Muscle of arm (tissue), 12 donors: Measurements from ENCODE around the gene TMEM175. TPM values are rescaled to one million over a fixed set of nuclear protein-coding genes. Genes with fewer than 3 reads are reported as not detected.

Experiments
- DNase-seq: peaks from one replicate; pipeline ENCODE4 v3.0.0-alpha.2; 2013
- polyA plus RNA-seq, 12 donors: library from polyadenylated mRNA; unstranded; fragments of 120-200 nt; gene quantifications; one replicate each; pipeline ENCODE4 v1.2.1, GENCODE V29; 2013; ENCODE audit not compliant: insufficient read length in 12 of 12

TMEM175 gene
- polyA plus RNA-seq, 12 donors: 12.9 to 45.9 (median 16.8) TPM; not detected in 1

GRCh38 chr4:958696-959337, 26.6 kb downstream of the TMEM175 start:
- no peak for DNase-seq

- no peak for DNase-seq
Measured at GRCh38 chr4:959338-960139, 27.3 kb downstream of the TMEM175 start.

- no peak for DNase-seq
Measured at GRCh38 chr4:960140-960635, 27.9 kb downstream of the TMEM175 start.

- DNase-seq: no peak
Measured at GRCh38 chr4:960636-961350, 28.5 kb downstream of the TMEM175 start.

DNA sequence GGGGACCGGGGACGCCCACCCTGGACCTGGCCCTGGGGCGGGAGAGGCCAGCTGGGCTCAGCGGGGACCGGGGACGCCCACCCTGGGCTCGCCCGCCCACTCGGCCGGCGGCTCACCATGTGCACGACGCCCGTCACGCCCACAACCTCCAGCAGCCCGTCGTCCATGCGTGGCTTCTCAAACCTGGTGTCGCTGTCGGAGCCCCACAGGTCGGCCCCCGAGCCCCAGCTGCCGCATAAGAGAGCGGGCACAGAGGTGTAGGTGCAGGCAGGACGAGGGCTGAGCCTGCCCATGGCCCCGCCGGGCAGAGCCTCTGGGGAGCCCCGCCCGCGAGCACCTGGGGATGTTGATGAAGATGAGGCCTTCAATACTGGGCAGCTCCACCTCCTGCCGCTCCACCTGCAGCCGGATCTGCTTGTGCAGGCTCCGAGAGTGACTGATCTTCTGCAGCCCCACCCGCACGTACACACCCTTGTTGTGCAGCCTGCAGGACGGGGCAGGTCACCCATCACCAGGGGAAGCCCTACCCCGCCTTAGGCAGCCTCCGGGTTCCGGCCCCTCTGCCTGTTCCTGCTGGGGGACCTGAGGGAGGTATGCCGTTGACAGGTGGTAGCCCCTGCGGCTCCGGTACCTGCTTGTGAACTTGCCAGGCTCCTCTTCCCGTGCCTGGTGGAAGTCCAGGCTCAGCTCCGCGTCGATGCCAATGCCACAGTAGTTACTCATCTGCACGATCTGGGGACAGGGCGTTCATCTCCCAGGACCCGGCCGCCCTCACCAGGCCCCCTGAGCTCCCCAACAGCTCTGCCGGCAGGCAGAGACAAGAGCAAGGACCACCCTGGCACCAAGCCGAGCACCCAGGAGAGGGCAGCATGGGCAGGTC, 29.3 kb downstream of the TMEM175 start:
- no peak for DNase-seq

GRCh38 chr4:962231-963208, 30.3 kb downstream of the TMEM175 start:
- DNase-seq: no peak

DNA sequence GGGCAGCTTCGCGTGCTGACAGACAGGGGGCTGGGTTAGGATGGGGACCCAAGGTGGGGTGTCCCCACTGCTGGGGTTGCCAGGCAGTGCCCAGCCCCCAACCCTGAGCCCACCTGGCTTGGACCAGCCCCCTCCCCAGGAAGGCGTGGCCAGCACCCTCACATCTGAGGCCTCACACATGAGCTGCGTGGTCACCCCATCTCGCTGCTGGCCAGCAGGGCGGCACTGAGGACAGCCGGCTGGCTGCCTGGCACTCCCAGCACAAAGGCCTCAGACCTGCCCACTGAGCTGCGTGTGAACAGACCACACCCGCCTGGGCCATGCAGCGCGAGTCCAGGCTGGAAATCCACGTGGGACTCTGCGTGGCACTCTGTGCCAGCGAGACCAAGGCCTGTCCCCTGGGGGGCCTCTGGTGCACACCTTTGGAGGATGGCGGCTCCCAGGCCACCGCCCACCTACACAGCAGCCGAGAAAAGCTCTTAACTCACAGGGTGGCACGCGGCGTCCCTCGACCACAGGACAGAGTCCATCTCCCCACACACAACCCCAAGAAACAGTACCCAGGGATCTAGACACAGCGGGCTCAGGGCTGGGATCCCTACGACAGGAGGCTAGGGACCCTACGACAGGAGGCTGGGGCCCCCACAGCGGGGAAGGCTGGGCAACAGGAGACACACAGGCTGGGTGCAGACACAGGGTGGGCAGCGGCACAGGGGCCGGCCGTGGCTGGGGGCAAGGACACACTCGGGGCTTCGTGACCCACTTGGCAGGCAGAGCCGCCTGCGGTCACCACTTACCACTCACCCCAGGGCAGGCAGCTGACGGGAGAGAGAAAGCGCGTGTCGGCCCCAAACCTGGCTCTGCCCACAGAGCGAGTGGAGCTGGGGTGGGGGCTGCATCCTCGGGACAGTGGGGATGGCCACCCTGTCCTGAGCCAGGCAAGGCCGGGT, 31.3 kb downstream of the TMEM175 start:
- DNase-seq: no peak

- DNase-seq: no peak
Measured at GRCh38 chr4:964346-965025, 32.2 kb downstream of the TMEM175 start.

- no peak for DNase-seq
Measured at GRCh38 chr4:965048-965765, 32.9 kb downstream of the TMEM175 start.

DNA sequence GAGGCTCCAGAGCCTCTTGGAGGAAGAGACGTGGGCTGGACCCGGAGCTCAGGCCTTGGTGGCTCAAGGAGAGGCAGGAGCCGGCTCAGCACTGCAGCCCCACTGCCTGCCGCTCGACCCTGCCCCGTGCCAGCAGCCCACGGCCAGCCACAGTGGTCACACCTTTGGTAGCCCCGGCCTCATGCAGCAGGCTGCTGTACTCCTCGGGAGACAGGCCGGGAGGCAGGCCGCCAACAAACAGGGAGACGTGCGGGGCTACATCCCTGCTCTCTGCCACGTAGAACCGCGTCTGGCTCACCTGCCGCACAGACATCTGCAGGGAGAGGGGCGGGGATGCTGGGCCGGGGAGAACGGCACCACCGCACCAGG, 33.5 kb downstream of the TMEM175 start:
- DNase-seq: no peak

DNA sequence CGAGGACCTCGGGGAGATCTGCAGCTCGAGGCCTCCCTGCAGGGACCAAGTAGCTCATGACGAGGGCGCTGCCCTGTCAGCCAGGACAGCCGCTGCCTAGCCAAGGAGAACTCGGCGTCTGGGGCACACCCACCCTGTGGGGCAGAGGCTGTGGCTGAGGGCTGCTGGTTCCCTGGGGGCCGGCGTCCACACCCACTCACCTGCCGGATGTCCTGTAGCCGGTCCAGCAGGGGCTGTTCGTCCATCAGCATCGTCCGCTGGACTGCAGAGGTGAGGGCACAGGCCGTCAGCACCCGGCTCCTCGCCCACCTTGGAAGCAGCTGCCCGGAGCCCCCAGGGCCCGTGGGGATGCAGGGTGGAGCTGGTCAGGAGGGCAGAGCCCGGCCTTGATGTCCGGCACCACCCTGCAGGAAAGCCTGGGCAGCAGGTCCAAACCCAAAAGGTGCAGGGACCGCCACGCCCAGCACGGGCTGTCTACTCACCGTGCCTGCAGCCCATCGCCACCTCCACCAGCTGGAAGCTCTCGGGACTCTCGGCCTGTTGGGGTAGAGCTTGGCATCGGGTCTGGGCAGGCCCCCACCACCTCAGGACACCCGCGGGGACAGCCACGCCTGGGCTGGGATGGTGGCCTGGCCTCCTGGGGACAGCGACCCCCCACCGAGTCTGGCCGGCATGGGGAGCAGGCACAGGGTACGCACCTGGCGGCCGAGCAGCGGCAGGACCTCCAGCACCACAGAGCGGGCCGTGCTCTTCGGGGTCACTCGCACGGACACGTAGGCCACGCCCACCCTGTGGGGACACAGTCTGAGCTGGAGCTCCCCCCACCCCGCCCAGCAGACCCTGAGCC, 34.2 kb downstream of the TMEM175 start:
- DNase-seq: no peak

GRCh38 chr4:967113-968104, 35.1 kb downstream of the TMEM175 start:
- no peak for DNase-seq

- DNase-seq: no peak
Measured at GRCh38 chr4:968221-968620, 36.0 kb downstream of the TMEM175 start.

GRCh38 chr4:968621-969394, 36.5 kb downstream of the TMEM175 start:
- DNase-seq: no peak
